Measurements from ENCODE around the gene UBAC1.
"Not testable (repeated sequence)": the region's sequence is repeated elsewhere in the genome, so short reads cannot be mapped to it uniquely, and the experiment has no call there.

Gene UBAC1

DNA sequence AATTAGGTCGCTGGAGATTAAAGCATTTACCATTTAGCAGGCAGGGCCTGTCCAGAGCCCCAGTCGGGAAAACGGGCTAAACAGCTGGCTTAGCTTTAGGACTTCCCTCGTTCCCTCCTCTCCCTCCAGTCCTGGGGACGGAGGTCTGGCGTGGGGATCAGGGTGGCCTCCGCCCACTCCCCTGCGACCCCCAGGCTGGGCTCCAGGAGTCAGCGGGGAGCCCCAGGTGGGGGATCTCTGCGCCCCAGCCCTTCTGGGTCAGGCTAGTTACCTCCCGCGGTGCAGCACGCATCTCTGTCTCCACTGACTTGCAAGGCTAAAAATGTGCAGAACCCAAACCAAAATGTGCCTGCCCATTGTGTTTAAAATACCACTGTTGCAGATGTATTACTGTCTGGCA is 37.7 kb downstream of the UBAC1 start:
- no peak for DNase-seq (ENCODE audit: low read depth in 2 of 3, low spot score in 1 of 3)

DNA sequence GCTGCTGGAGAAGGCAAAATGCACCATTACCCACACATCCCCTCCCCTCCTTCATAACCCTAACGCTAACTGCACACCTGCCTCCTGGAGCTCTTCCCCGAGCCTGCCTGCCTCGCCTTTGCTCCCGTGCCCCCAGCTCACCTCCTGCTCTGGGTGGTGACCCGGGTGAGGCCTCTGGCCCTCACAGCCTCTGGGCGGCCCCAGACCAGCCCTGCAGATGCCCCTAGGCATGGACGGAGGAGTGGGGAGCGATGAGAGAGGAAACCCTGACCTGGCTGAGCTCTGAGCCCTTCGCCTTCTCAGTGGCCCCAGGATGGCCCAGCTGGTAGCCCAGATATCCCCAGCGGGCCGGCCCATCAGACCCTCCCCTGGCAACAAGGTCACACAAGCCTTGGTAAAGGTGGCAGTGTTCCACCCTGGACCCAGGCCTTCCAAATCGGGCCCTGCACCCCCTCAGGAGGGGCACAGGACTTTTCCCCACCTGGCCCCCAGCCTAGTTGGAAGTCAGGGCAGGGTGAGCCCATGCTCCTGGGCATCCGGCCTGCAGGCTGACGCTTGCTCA is 39.3 kb downstream of the UBAC1 start:
- DNase-seq (ENCODE audit: low read depth in 2 of 3, low spot score in 1 of 3) = no peak

DNA sequence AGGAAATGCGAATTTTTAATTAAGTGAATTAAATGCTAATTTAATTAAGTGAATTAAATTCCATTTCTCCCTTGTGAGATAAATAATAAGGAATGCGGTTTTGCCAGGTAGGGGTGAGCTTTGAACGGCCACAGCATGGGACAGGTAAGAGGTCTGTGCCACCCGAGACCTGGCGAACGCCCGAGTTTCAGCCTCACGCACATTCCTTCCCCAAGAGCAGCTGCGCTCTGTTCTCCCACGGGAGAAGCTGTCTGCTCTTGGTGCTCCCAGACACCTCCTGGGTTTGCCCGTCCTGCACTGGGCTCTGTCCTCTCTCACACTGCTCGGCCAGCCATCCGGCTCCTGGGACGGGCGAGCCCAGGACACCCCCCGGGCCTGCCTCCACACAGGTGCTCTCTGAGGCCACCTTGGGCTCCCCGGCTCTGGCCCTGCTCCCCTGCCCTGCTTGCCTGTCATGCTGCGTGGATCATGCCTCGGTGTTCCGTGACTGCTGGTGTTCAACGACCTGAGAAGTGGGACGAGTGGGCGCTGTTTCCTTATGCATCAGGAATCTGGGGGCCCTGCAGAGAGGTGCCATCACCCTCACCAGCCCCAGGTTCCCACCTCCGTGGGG is 40.1 kb downstream of the UBAC1 start:
- no peak for DNase-seq (ENCODE audit: low read depth in 2 of 3, low spot score in 1 of 3)

DNA sequence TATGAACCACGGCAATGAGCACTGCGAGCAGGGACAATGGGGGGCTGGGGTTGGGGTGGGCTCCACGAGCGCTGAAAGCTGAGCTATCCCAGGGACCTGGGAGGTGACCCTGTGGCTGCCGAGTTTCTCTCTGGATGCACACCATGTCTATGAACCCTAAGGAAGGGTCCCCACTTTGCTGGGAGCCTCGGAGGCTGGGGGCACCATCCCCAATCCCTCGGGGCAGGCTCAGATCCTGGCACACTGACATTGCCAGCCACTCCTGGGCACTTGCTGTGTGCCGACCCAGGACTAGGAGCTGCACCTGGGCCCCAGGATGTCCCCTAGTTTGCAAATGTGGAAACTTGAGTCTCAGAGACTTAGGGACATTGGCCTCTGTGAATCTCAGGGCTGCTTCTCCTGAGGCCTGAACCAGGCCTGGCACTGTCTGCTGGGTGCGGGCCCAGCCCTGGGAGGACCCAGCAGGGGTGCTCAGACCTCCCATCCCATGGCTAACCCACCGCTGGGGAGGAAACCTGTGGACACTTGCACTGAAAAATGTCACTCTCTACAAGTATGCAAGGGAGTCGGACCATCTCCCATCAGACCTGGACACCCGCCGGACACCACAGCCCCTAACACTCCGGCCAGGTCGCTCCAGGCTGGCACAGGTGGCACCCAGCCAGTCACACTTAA is 40.8 kb downstream of the UBAC1 start:
- no peak for DNase-seq (ENCODE audit: low read depth in 2 of 3, low spot score in 1 of 3)

DNA sequence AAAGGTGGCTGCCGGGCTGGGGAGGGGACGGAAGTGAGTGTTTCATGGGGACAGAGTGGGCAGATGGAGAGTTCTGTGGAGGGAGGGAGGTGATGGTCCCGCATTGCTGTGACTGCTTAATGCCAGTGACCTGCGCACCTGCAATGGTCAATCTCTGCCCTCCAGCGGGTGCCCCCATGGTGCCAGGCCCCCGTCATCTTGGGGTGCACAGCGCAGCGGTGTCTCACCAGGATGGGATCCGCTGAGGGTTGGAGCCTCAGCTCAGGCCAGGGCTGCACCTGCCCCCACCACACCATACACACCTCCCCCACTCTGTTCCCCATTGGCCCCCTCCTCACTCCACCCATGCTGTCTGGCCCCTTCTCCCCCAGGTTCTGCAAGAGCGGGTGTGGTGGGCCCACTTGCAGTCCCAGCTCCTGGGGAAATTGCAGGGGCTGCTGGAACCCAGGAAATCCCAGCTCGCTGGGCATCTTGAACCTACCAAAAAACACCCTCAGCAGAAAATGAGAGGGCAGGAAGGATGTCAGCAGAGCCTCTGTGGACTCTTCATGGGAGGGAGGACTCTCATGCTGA is 41.8 kb downstream of the UBAC1 start:
- no peak for DNase-seq (ENCODE audit: low read depth in 2 of 3, low spot score in 1 of 3)

DNA sequence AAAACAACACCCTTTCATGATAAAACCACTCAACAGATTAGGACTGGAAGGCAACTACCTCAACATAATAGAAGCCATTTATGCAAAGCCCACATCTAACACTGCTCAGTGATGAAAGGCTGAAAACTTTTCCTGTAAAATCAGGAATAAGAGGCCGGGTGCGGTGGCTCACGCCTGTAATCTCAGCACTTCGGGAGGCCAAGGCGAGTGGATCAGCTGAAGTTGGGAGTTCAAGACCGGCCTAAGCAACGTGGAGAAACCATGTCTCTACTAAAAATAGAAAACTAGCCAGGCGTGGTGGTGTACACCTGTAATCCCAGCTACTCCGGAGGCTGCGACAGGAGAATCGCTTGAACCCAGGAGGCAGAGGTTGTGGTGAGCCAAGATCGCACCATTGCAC is 44.9 kb downstream of the UBAC1 start:
- not testable (repeated sequence) for DNase-seq (ENCODE audit: low read depth in 2 of 3, low spot score in 1 of 3)

DNA sequence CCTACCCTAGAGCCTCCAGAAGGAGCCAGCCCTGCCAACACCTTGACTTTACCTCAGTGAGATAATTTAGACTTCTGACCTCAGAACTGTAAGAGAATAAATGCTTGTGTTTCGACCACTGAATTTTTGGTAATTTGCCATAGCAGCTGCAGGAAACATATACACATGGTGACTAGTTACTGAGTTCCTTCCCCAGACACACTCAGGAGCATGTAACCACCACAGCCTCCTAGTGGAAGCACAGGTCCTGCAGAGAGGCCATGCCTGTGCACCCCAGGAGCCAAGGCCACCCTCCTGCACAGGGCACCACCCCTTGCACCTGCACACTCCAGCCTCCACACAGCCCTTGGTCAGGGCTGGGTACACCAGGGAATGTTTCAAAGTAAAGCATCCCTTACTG is 46.3 kb downstream of the UBAC1 start:
- DNase-seq (ENCODE audit: low read depth in 2 of 3, low spot score in 1 of 3) = no peak

DNA sequence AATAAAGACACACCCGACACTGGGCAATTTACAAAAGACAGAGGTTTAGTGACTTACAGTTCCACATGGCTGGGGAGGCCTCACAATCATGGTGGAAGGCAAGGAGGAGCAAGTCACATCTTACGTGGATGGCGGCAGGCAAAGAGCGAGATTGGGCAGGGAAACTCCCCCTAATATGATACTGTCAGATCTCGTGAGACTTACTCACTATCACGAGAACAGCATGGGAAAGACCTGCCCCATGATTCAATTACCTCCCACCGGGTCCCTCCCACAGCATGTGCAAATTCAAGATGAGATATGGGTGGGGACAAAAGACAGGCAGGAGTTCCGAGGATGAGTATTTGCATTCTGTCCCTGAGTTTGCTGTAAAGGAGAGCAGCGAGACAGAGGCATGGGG is 49.9 kb downstream of the UBAC1 start:
- DNase-seq (ENCODE audit: low read depth in 2 of 3, low spot score in 1 of 3) = not testable (repeated sequence)

DNA sequence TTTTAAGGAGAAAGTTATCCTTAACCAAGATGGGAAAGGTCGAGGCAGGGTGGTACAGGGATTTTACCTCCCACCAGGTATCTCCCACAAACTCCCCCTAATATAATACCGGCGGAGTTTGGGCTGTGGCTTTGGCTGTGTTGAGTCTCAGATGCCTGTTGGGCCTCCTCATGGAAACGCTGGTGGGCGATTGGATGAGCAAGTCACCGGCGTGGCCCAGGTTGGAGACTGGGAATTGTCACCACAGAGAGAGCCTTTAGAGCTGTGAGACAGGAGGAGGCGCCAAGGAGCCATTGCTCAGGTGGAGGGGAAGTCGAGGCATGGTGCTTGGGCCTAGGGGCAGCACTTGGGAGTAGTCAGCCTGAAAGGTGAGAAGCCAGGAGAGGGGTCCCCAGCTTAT is 50.4 kb downstream of the UBAC1 start:
- DNase-seq (ENCODE audit: low read depth in 2 of 3, low spot score in 1 of 3) = no peak

DNA sequence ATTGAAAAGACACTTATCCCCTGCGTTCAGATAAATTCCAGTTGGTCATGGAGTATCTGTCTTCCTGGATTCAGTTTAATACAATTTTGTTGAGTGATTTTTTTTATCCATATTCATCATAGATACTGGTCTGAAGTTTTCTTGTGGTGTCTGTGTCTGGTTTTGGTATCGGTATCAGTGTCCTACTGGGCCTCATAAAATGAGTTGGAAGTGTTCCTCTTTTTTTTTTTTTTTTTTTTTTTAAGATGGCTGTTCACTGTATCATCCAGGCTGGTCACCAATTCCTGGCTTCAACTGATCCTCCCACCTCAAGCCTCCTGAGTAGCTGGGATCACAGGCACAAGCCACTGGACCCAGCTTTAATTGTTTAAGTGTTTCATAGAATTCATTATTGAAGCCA is 51.0 kb downstream of the UBAC1 start:
- no peak for DNase-seq (ENCODE audit: low read depth in 2 of 3, low spot score in 1 of 3)

DNA sequence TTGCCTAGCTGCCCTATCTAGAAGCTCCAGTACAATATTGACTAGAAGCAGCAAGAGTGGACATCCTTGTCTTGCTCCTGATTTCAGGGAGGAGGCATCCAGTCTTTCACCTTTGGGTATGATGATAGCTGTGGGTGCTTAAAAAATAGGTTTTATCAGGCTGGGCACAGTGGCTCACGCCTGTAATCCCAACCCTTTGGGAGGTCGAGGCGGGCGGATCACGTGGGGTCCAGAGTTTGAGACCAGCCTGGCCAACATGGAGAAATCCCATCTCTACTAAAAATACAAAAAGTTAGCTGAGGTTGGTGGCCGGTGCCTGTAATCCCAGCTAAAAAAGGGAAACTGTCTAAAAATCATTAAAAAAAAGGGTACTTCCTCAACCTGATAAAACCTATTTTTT is 51.8 kb downstream of the UBAC1 start:
- no peak for DNase-seq (ENCODE audit: low read depth in 2 of 3, low spot score in 1 of 3)

DNA sequence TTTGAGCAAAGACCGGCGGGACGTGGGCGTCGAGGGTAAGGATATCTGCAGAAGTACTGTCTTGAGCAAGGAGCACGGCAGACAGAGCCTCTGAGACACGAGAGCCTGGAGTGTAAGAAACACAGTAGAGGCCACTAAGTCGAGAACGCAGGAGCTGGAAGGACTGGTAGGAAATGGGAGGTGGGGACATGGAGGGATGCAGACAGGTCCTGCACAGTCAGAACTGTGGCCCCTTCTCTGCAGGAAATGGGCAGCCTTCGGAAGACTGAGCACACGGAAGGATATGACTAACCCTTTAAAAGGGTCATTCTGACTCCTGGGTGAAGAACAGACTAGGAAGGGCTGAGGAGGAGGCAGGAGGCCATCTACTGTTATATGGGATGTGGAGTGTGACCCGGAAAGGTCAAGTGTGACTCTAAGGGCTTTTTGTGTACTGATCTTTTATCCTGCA is 52.4 kb downstream of the UBAC1 start:
- no peak for DNase-seq (ENCODE audit: low read depth in 2 of 3, low spot score in 1 of 3)

DNA sequence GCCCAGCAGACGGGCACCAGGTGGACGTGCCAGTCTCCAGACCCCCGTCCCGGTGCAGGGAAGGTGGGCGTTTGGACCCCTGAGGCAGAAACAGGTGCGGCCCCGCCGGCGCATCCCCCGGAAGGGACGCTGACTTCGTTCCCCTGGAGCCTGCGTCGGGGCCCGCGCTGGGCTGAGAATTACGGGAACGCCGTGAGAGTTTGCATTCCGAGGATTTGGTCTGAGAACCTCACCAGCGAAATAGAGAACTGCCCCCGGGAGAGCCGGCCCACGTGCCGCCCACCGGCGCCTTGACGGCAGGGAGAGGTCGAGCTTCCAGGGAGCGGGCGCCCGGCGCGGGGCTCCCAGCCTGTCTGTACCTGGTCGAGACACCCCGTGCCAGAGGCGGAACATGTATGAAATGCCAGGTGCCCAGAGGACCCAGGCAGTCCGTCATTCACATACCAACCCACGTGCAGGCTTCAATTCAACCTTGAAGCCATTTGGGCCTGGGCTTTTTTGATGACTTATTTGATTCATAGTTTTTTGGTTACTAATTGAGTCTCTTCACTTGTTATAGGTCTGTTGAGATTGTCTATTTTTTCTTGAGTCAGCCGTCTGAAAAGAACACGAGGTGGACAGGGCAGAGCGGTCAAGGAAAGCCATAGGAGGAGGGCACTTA is 53.0 kb downstream of the UBAC1 start:
- DNase-seq (ENCODE audit: low read depth in 2 of 3, low spot score in 1 of 3) = no peak

DNA sequence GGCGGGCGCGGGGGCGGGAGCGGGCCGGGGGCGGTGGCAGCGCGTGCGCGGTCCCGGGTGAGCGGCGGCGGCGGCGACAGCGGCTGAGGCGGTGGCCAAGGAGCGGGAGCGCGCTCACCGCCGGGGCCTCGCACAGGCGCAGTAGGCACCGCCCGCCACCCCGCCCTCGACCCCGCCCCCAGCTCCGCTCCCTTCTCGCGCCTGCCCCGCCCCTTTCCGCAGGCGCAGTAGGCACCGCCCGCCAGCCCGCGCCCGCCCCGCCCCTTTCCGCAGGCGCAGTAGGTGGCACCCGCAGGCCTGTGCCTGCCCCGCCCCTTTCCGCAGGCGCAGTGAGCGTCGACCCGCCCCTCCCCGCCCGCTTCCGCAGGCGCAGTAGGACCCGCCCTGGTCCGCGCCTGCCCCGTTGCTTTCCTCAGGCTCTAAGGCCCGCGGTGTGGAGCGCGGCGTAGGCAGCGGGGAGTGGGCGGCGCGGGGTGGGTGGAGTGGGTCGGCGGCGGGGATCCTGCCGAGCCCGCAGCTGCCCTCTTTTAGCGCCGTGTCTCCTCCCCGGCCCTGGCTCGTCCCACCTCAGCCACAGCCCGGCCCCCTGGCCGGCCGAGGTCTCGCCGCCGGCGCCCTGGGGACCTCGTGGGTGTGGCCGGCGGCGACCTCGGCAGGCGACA is 53.6 kb downstream of the UBAC1 start, which contains the start of gene CAMSAP1:
TSS of gene CAMSAP1 (minus strand) at position 116 of the 662 bp plus-strand sequence. CDS start 387 bp downstream, outside the sequence.
- DNase-seq (ENCODE audit: low read depth in 2 of 3, low spot score in 1 of 3) = peak; percentile 90 to 93 (median 92)

DNA sequence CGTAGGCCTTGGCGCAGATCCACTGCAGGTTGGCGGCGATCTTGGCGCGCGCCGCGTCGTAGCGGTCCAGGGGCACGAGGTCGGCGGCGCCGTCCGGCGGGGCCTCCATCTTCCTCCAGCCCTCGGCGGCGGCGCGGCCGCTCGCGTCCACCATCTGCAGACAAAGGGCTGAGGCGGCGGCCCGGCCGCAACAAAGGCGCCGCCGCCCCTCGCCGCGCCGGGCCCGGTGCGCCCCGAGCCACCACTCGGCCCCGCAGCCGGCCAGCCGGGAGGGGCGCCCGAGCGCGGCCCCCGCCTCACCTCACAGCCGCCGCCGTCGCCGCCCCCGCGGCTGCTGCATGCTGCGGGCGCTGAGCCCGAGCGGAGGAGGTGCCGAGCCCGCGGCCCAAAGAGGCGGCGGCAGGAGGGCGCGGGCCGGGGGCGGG is 54.2 kb downstream of the UBAC1 start:
- DNase-seq (ENCODE audit: low read depth in 2 of 3, low spot score in 1 of 3) = no peak

DNA sequence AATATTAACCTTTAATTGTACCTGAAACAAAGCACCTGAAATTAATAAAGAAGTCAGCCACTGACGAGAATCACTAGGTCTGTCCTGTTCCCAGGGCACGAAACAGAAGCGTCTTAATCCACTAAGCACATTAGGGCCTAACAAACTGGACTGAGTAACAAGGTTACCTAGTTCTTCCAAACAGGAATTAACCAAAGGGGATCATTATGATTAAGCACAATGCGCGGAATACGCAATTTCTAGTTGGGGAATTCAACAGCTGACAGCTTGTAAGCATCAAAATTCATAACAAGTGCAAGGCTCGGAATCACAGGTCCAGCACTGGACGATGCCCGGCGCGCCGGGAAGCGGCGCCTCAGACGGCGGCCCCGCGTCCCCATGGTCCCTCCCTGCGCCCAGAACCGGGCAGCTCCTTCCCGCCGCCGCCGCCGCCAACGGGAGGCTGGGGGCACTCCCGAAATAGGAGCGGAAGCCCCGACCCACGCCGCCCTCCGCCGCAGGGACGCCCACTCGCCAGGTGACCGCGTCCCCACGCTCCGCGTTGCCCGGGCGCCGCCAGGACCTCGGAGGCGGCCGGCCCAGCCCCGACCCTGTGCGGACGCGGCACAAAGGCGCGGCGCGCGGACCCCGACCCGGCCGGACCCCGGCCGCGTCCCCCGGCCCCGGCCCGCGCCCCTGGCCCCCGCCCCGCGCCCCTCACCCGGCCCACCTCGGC is 54.7 kb downstream of the UBAC1 start:
- no peak for DNase-seq (ENCODE audit: low read depth in 2 of 3, low spot score in 1 of 3)

DNA sequence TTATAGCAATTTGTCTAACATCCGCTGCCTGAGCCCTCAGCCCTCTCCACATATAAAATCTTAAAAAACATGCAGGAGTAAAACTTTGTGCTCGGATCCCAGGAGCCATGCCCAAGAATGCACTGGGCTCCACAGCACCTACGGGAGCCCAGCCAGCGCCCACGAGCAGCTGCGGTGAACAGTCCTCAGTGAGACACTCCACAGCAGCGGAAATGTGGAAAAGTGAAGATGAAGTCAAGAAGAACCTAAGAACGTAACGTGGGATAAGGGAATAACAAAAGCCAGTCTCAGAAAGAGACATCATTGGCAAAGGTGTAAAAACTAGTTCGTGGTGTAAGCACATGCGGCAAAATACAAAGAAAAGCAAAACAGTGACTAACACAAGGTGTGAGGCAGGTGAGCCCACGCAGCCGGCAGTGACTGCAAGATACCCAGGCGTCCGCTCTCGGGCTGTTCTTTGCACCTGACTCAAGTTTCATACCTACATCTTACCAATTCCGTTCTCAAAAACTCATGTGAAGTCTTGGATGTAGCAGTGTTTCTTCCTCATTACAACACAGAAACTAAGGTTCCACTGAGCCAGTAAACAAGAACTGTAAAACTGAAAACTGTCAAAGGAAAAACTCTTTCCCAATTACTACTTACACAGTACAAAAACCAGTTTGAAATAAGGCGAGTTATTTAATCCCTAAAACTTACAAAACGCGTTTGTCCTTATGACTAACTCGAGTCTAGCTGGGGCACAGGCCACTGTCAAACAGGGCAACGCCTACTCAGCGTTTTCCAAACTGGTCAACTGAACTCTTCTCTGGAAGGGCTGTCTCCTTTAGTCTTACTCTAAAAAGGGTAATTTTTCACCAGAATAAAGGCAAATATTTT is 55.6 kb downstream of the UBAC1 start:
- peak; percentile 54 to 77 (median 64) for DNase-seq (ENCODE audit: low read depth in 2 of 3, low spot score in 1 of 3)

DNA sequence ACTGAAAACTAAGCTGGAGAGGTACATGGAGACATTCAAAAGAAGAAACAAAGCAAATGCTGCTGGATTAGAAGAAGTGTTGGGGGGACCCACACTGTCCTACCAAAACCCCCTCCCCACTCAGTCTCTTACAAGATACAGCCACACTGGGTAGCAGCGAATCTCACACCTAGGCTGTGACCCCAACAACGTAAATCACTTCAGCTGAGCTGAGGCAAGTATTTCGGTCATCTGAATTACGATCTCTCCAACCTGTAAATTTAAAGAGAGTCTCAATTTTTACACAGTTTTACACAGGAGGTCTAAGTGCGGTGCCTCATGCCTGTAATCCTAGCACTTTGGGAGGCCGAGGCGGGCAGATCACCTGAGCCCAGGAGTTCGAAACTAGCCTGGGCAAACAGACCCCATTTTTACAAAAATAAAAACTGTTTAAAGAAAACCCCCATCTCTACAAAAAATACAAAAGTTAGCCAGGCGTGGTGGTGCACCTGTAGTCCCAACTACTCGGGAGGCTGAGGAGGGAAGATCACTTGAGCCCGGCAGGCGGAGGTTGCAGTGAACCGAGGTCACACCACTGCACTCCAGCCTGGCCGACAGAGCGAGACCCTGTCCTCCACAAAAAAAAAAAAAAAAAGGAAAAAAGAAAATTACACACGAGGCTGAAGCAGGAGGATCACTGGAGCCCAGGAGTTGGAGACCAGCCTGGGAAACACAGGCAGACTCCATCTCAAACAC is 57.2 kb downstream of the UBAC1 start:
- DNase-seq (ENCODE audit: low read depth in 2 of 3, low spot score in 1 of 3) = no peak

DNA sequence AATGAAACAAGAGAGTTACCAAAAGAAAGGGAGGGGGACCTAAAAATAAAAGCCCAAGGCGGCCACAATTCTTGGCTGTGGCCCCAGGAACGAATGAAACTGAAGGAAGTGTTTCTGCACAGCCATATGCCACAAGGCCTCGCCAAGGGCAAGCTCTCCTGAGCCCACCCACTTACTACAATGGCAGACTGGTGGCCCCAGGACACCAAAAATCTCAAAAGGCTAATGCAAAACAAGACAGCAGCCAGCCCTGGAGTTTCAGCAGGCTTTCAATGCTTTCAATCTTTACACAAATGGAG is 57.9 kb downstream of the UBAC1 start:
- DNase-seq (ENCODE audit: low read depth in 2 of 3, low spot score in 1 of 3) = no peak
